HL-60 (cell line): Measurements from ENCODE around the gene OR6V1.

Experiments
- DNase-seq, 2 experiments: peaks; one replicate each; pipeline ENCODE4 v3.0.0-alpha.2; 2010 to 2020; ENCODE audit warnings: low read depth in 1 of 2, low spot score in 1 of 2
- H3K27ac ChIP-seq: fragments of 250-450 bp; sonication (Bioruptor Pico); replicated peaks from 2 replicates; pipeline ENCODE4 v1.5.1; 2020; ENCODE audit warnings: mild to moderate bottlenecking, moderate library complexity
- H3K27me3 ChIP-seq: fragments of 250-450 bp; sonication (Bioruptor Pico); 2 replicates; pipeline ENCODE4 v1.5.1; 2021; ENCODE audit warnings: mild to moderate bottlenecking, moderate library complexity; ENCODE audit not compliant: insufficient read depth, poor library complexity, severe bottlenecking
- H3K4me3 ChIP-seq: replicated peaks from 2 replicates; pipeline ENCODE4 v1.5.1; 2011; ENCODE audit warnings: mild to moderate bottlenecking, control low read depth, low read length; ENCODE audit not compliant: insufficient read depth
- GABPA ChIP-seq: IDR thresholded peaks from 2 replicates; pipeline ENCODE4 v1.6.1; 2012; ENCODE audit warnings: low read depth
- POLR2AphosphoS5 ChIP-seq: IDR thresholded peaks from 2 replicates; pipeline ENCODE4 v1.6.1; 2012; ENCODE audit warnings: low read depth
- SPI1 ChIP-seq: IDR thresholded peaks from 2 replicates; pipeline ENCODE4 v1.6.1; 2012; ENCODE audit warnings: low read depth, mild to moderate bottlenecking, borderline replicate concordance
- TF ChIP-seq, protein P1 (sequence below): IDR thresholded peaks from 2 replicates; pipeline ENCODE4 v1.6.1; 2012; ENCODE audit warnings: low read depth; ENCODE audit not compliant: insufficient replicate concordance
- TF ChIP-seq, protein P2 (sequence below): IDR thresholded peaks from one replicate; pipeline ENCODE4 v1.5.1; 2011; ENCODE audit warnings: low read length, control low read depth, inconsistent platforms; ENCODE audit not compliant: insufficient read depth

The OR6V1 gene

DNA sequence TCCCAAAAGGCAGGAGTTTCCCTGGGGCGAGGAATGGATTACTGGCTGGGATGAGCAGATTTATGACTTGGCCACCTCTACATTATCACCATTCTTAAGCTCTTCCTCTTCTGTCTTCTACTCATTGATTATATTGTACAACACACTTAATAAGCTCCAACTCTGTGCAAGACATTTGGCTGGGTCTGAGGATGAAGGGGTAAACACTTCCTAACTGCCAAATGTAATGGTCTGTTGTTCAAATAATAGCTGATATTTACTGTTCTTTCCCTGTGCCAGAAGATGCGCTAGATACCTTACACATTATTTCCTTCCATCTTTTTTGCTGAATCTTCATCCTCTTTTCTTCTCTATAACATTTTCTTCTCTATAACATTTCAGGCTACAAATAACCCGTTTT is 11.6 kb downstream of the OR6V1 start:
- H3K27me3 ChIP-seq, result no peaks in the 10 kb centered on the region
- no peak overlapping the region for H3K4me3 ChIP-seq
- DNase-seq, result no peak
- H3K27ac ChIP-seq, result no peak overlapping the region
- TF ChIP-seq, protein P1, sequence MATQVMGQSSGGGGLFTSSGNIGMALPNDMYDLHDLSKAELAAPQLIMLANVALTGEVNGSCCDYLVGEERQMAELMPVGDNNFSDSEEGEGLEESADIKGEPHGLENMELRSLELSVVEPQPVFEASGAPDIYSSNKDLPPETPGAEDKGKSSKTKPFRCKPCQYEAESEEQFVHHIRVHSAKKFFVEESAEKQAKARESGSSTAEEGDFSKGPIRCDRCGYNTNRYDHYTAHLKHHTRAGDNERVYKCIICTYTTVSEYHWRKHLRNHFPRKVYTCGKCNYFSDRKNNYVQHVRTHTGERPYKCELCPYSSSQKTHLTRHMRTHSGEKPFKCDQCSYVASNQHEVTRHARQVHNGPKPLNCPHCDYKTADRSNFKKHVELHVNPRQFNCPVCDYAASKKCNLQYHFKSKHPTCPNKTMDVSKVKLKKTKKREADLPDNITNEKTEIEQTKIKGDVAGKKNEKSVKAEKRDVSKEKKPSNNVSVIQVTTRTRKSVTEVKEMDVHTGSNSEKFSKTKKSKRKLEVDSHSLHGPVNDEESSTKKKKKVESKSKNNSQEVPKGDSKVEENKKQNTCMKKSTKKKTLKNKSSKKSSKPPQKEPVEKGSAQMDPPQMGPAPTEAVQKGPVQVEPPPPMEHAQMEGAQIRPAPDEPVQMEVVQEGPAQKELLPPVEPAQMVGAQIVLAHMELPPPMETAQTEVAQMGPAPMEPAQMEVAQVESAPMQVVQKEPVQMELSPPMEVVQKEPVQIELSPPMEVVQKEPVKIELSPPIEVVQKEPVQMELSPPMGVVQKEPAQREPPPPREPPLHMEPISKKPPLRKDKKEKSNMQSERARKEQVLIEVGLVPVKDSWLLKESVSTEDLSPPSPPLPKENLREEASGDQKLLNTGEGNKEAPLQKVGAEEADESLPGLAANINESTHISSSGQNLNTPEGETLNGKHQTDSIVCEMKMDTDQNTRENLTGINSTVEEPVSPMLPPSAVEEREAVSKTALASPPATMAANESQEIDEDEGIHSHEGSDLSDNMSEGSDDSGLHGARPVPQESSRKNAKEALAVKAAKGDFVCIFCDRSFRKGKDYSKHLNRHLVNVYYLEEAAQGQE, result no peak
- TF ChIP-seq GABPA, result no peak
- no peak for TF ChIP-seq POLR2AphosphoS5

DNA sequence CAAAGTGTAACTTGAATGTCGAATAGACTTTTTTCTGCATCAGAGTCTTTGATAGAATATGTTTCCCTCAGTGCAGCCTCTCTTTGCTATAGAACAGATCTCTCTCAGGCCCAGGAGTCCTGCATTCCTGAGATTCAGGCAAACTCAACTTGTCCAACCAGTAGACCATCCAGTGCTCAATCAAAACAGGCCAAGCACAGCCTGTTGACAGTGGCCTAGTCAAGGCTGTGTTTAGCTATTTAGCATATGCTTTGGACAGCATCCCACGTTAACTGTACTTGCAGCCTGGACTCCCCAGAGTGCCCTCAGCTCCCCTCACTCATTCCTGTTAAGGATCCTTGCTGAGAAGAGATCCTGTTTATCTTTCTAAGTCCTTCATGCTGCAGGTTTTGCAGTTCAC is 16.3 kb downstream of the OR6V1 start:
- no peak overlapping the region for H3K4me3 ChIP-seq
- H3K27ac ChIP-seq, result no peak overlapping the region
- H3K27me3 ChIP-seq, result no peaks in the 10 kb centered on the region
- DNase-seq, result no peak
- no peak for TF ChIP-seq SPI1
- TF ChIP-seq, protein P2, sequence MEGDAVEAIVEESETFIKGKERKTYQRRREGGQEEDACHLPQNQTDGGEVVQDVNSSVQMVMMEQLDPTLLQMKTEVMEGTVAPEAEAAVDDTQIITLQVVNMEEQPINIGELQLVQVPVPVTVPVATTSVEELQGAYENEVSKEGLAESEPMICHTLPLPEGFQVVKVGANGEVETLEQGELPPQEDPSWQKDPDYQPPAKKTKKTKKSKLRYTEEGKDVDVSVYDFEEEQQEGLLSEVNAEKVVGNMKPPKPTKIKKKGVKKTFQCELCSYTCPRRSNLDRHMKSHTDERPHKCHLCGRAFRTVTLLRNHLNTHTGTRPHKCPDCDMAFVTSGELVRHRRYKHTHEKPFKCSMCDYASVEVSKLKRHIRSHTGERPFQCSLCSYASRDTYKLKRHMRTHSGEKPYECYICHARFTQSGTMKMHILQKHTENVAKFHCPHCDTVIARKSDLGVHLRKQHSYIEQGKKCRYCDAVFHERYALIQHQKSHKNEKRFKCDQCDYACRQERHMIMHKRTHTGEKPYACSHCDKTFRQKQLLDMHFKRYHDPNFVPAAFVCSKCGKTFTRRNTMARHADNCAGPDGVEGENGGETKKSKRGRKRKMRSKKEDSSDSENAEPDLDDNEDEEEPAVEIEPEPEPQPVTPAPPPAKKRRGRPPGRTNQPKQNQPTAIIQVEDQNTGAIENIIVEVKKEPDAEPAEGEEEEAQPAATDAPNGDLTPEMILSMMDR, result no peak
- no peak for TF ChIP-seq GABPA
- no peak for TF ChIP-seq POLR2AphosphoS5
- TF ChIP-seq, protein P1, result no peak

DNA sequence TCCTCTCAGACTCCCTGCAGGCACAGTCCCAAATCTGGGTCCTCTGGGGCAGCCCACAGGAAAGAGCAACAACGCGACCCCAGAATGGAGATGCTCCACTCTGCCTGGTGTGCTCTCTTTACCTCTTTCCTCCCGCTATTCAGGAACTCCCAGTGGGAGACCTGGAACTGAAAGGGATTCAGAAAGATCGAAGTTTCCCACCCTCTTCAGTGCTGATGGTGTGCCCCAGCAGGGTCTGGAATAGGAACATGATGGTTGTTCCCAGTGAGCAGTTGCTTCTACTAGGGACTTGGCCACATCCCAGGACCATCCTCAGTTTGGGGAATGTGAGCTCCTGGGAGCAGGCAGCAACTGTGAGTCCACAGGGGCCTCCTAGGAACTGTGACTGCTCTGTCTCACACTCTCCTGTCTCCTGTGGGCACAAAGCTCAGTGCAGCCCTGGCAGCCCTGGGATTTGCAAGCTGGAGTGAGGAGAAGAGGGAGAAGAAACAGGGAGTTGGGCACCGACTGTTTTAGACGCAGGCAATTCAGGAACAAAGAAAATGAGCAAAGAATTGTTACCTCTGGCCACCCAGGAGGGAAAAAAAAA is 17.9 kb downstream of the OR6V1 start:
- Histone ChIP-seq H3K27ac (no peak overlapping the region), H3K27me3 (no peaks in the 10 kb centered on the region), H3K4me3 (no peak overlapping the region)
- TF ChIP-seq SPI1 (no peak), POLR2AphosphoS5 (no peak), GABPA (no peak)
- TF ChIP-seq, protein P2, result no peak
- TF ChIP-seq, protein P1, result no peak
- DNase-seq, result no peak
